ENCODE data around the gene MED12. TPM values are rescaled to one million over a fixed set of nuclear protein-coding genes. Genes with fewer than 3 reads are reported as not detected.

Gene MED12
- polyA plus RNA-seq (ENCODE audit: insufficient read length), result 52.5 TPM

DNA sequence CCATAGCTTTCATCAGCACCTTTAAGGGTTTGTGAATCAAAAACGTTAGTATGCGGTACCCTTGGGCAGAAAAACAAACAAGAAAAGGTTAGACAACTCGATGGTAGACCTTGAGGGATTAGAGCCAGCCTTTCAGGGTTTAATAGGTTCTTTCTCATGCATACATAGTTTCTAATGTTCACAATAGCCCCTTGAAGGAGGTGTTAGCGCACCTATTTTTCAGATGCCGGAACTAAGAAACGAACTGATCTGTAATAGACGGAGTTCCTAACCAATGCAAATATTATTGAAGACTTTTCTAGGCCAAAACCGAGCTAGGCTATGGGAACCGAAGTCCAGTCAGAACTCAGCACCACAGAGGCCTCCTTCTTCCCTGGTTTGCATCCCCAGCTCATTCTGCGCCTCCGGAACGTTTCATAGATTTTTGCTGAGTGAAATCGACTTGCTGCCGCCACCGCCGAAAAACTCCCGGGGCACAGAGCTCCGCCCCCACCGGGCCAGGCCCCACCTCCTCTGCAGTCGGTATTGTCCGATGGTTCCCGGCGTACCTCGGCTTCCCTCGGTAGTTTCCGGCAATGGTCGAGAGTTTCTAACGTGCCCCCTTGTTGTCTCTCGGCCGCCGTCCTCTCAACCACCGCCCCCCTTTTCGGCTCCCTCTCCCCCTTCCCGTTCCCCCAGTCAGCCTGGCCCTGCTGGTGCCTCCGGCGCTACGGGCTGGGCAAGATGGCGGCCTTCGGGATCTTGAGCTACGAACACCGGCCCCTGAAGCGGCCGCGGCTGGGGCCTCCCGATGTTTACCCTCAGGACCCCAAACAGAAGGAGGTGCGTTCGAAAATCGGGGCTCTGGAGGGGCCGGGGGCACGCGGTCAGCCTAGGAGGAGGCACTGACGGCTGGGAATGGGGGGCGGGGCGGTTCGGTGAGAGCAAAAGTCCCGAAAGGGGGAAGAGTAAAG is at the start of gene MED12:
TSS of gene MED12 (plus strand) at position 565 of the 953 bp plus-strand sequence. CDS start at position 724, 159 bp downstream.
- DNase-seq, result peak; percentile 86

DNA sequence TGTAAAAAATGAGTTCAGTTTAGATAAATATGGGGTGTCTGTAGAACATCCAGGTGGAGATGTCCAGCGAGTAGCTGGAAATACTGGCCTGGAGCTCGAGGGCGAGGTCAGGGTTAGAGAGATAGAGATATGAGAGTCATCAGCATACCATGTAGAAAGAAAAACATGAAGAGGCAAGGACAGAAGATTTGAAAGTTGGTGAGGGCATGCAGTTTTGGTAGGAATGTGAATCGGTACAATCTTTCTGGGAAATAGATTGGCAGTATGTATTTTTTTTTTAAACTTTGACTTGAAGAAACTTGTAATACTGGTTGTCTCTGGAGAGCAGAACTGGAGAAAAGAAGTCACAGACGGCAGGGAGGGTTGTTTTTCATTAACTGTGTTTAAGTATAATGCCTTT is 47.9 kb upstream of the MED12 start:
- no peak for DNase-seq

- DNase-seq, result no peak
Observed at GRCh38 chrX:71081330-71082123, 36.9 kb upstream of the MED12 start.

DNA sequence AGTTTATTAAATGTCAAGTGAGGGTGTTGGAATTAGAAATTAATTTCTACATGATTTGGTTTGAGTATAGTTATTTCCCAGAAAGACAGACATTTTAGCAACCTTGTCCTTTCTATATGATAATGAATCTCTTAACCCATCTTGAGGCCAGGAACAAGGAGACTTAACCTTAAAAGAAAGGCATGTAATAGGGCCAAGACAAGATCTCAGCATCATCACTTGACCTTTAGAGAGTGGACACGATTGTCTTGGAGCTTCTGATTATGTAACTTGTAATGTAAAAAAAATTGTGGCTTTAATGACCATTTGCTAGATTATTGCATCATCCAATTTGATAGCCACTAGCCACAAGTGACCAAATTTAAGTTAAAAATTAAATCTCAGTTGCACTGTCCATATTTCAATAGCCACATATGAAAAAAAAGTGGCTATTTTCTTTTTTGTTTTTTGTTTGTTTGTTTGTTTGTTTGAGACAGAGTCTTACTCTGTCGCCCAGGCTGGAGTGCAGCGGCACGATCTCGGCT is 36.2 kb upstream of the MED12 start:
- no peak for DNase-seq

- no peak for DNase-seq
Observed at GRCh38 chrX:71082822-71083221, 35.6 kb upstream of the MED12 start.

GRCh38 chrX:71085900-71086299 is 32.5 kb upstream of the MED12 start:
- no peak for DNase-seq

GRCh38 chrX:71091263-71091662 is 27.1 kb upstream of the MED12 start:
- DNase-seq, result no peak

GRCh38 chrX:71095033-71095432 is 23.4 kb upstream of the MED12 start:
- DNase-seq, result no peak

DNA sequence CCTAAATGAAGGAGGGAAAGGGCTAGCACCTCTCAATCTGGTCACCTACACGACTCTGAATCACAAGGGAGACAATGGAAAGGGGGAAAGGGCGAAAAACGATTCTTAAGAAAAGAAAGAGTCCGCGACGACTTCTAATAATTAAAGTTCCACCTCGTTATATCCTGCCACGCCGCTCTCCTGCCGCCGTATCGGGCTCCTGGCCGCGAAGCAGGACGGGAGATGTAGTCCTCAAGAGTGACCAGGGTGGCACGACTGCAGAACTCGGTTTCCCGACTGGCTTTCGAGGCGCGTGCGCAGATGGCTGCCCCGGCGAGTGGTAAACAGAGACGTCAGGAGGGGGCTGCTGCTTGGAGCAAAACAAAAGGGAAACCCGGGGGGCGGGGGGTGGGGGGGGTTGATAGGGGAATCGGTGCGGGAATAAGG is 22.8 kb upstream of the MED12 start, which contains the start of gene FOXO4:
TSS of gene FOXO4 (plus strand) at position 297 of the 426 bp plus-strand sequence. CDS start 678 bp downstream, outside the sequence.
- peak; percentile 89 for DNase-seq

DNA sequence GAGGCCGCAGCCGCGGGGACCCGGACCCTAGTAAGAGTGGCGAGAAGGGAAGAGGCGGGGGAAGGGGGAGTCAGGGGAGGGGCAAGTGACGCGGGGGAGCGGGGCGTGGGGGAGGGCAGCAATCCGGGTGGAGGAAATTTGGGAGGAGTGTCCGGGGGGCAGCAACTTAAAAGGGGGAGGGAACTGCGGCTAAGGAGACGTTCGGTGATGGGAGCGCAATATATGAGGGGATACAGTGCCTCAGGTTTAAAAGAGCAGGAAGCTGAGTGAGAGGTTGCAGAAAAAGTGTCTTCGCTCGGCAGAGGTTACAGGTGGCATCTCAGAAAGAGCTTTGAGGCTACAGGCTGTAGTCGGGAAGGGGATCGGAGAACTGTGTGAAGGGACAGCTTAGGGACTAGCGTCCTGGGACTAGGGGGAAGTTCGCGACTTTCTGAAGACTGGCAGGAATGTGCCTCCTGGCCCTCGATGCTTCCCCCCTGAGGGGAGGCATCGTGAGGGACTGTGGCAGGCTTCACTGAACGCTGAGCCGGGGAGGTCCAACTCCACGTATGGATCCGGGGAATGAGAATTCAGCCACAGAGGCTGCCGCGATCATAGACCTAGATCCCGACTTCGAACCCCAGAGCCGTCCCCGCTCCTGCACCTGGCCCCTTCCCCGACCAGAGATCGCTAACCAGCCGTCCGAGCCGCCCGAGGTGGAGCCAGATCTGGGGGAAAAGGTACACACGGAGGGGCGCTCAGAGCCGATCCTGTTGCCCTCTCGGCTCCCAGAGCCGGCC is 22.2 kb upstream of the MED12 start:
- peak; percentile 66 for DNase-seq

DNA sequence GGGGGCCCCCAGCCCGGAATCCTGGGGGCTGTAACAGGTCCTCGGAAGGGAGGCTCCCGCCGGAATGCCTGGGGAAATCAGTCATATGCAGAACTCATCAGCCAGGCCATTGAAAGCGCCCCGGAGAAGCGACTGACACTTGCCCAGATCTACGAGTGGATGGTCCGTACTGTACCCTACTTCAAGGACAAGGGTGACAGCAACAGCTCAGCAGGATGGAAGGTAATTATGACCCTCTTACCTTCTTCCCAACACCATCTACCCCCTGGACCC is 21.7 kb upstream of the MED12 start:
- DNase-seq, result no peak

GRCh38 chrX:71098302-71098701 is 20.1 kb upstream of the MED12 start:
- peak; percentile 14 for DNase-seq

- no peak for DNase-seq
Observed at GRCh38 chrX:71098951-71099506, 19.4 kb upstream of the MED12 start.

DNA sequence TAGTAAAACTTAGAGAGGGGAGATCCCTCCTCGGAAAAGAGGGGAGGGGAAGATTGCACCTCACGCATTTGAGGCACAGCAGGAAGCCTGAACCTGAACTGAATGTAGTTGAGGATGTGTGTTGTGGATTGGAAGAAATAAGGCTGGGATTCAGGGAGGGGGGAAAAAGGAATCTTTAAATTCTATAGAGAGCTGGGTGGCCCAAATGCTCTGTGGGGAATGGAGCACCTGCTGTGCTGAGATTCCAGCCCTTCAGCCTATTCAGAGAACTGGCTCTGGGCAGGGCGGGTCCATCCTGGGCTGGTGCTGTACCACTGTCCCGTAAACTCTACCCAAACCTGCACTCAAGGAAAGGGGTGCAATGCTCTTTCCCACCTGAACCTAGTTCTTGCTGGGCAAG is 18.7 kb upstream of the MED12 start:
- DNase-seq, result no peak

DNA sequence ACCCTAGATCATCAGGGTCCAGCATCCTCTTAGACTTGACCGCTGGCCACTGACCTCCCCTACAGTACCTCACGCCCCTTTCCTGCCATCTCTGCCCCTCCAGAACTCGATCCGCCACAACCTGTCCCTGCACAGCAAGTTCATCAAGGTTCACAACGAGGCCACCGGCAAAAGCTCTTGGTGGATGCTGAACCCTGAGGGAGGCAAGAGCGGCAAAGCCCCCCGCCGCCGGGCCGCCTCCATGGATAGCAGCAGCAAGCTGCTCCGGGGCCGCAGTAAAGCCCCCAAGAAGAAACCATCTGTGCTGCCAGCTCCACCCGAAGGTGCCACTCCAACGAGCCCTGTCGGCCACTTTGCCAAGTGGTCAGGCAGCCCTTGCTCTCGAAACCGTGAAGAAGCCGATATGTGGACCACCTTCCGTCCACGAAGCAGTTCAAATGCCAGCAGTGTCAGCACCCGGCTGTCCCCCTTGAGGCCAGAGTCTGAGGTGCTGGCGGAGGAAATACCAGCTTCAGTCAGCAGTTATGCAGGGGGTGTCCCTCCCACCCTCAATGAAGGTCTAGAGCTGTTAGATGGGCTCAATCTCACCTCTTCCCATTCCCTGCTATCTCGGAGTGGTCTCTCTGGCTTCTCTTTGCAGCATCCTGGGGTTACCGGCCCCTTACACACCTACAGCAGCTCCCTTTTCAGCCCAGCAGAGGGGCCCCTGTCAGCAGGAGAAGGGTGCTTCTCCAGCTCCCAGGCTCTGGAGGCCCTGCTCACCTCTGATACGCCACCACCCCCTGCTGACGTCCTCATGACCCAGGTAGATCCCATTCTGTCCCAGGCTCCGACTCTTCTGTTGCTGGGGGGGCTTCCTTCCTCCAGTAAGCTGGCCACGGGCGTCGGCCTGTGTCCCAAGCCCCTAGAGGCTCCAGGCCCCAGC is 17.6 kb upstream of the MED12 start:
- no peak for DNase-seq

DNA sequence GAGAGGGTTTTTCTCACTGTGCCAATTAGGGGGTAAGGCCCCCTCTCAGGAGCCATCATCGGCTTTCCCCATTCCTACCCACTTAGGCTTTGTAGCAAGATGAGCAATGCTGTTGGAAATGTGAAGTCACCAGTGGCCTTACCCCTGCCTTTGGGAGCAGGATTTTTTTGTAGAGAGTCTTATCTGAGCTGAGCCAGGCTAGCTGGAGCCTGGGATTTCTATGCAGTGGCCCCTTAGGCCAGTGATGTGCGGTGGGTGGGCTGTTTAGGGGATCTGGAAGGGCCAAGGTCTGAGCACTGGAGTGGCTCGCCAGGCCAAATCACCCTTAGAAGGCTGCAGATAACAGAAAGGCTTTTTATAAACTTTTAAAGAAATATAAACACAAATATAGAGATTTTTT is 16.1 kb upstream of the MED12 start:
- DNase-seq, result no peak

DNA sequence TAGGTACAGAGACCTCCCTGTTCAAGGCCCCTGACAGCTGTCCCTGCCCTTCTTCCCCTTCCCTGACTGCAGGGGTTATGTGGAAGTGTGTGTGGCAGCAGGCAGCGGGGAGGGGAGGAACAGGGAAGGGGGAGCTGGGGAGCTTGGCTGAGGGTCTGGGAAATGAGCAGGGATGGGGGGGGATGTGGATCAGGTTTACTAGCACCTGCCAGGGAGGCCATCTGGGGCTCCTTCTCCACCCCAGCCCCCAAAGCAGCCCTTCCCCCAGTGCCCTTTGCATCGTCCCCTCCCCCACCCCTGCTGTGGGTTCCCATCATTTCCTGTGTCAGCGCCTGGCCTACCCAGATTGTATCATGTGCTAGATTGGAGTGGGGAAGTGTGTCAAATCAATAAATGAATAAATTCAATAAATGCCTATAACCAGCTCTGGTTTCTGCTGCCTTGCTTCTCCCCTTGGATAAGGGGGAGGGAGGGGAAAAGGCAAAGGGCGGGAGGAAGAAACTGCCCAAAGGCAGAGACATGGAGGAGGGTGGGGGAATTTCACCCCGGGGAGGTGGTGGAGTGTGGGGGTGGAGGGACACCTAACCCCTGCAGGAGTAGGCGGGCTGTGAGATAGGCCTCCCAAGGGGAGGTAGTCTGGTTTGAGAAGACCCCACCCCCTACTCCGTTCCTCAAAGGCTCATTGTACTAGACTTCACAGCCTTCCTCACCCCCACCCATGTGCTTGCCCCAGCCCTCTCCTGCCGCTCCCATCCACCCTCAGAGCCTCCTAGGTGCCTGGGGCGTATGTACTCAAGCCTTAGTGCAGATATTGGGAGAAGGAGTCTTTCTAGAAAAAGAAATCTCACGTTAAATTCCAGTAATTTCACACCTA is 15.0 kb upstream of the MED12 start:
- DNase-seq, result peak; percentile 29

DNA sequence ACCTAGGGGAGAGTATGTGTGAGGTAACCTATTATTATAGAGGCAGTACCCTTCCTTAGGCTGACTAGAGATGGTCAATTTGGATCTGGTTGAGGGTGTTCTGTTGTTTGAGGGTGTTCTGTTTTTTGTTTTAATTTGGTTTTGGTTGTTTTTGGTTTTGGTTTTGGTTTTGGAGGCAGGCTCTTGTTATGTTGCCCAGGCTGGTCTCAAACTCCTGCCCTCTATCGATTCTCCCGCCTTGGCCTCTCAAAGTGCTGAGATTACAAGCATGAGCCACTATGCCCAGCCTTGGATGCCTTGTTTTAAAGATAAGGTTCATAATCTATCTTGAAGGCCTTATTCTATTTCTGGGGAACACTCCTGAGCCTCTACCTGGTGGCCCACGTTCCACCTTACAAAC is 12.8 kb upstream of the MED12 start:
- DNase-seq, result no peak

- no peak for DNase-seq
Observed at GRCh38 chrX:71106427-71106826, 12.0 kb upstream of the MED12 start, which contains the start of gene CXorf65. Gene CXorf65, minus strand, starts transcription at chrX:71106740. Its CDS starts 184 bp downstream, at chrX:71106556.

DNA sequence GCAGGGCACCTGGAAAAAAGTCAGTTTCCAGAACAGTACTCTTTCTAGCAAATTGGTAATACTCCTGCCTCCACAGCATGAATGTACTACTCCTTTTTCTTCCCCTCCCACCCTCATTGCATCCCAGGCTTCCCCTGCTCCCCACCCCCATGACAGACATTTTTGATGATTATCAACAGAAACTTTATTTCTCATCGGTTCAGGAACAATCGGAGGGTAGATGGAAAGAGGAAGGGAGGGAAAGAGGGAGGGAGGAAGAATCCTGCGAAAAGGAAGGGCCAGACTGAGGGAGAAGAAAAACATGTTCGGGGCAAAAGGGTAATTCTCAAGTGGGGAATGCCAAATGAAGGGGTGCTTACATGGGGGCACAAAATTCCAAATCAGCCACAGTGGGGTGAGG is 11.2 kb upstream of the MED12 start:
- no peak for DNase-seq
